Esophagus squamous epithelium (tissue), 5 donors: ENCODE results near the gene PRRT1B. TPM values are rescaled to one million over a fixed set of nuclear protein-coding genes. Genes with fewer than 3 reads are reported as not detected.

ENCODE experiments used
- DNase-seq: peaks from one replicate; lab custom pipeline; 2025; lab: John Stamatoyannopoulos, UW
- H3K27ac ChIP-seq, 4 donors: fragments of 200-600 bp; sonication (generic); one replicate each; pipeline ENCODE4 v1.5.1; 2016 to 2019; ENCODE audit warnings: mild to moderate bottlenecking in 1 of 4
- H3K27me3 ChIP-seq, 4 donors: fragments of 200-600 bp; sonication (generic); 1 replicate in 3 of 4; 2 replicates in 1 of 4; pipeline versions ENCODE4 v1.5.1 to v1.6.0; 2017 to 2021; ENCODE audit warnings: antibody characterized with exemption in 1 of 4
- H3K36me3 ChIP-seq, 3 donors: fragments of 200-600 bp; sonication (generic); one replicate each; pipeline ENCODE4 v1.5.1; 2016 to 2019
- H3K4me1 ChIP-seq, 3 donors: fragments of 200-600 bp; sonication (generic); one replicate each; pipeline ENCODE4 v1.5.1; 2017 to 2019
- H3K4me3 ChIP-seq, 4 donors: fragments of 200-600 bp; sonication (generic); 1 replicate in 3 of 4; 2 replicates in 1 of 4; pipeline ENCODE4 v1.5.1; 2016 to 2019; ENCODE audit warnings: mild to moderate bottlenecking in 2 of 4, moderate library complexity in 1 of 4
- H3K9me3 ChIP-seq, 3 donors: fragments of 200-600 bp; sonication (generic); one replicate each; pipeline ENCODE4 v1.5.1; 2016 to 2019
- POLR2A ChIP-seq, 4 donors: fragments of 450-650 bp; IDR thresholded peaks; one replicate each; pipeline ENCODE4 v1.6.1; 2017; ENCODE audit warnings: antibody characterized with exemption in 4 of 4, mild to moderate bottlenecking in 4 of 4, moderate library complexity in 3 of 4
- WGBS, 2 donors: methylation state at CpG; one replicate each; pipeline ENCODE4 v1.1.5; 2018; 5-methylcytosine and 5-hydroxymethylcytosine counted together
- intact Hi-C: fragments of 100-400 bp; cut with DNase I; formaldehyde crosslinking; loops from one replicate; pipeline ENCODE4 v1.15.0; 2022
- total RNA-seq, 4 donors: library from RNA; depleted of rRNA; stranded (reverse); fragments of >200 nt; gene quantifications; one replicate each; pipeline ENCODE4 v1.1.0, GENCODE V29; 2016
- TF ChIP-seq, protein P1 (sequence below), 6 experiments: fragments of 450-650 bp in 4 of 6; fragments of 200-600 bp in 2 of 6; sonication (generic) in 2 of 6; IDR thresholded peaks; one replicate each; pipeline ENCODE4 v1.5.1; 2016 to 2019; ENCODE audit warnings: antibody characterized with exemption in 6 of 6, mild to moderate bottlenecking in 4 of 6, moderate library complexity in 4 of 6
- donor health status: DM: yes; HTN: yes; CAD: no.

The PRRT1B gene
- total RNA-seq, 4 donors from 2014 or later: not detected

GRCh38 chr9:131522257-131523085 is 22.9 kb upstream of the PRRT1B start:
- intact Hi-C loops: loop anchor here (10.0 kb wide), 1 partner anchor 222 kb away; the partner anchor contains the start of gene RAPGEF1

DNA sequence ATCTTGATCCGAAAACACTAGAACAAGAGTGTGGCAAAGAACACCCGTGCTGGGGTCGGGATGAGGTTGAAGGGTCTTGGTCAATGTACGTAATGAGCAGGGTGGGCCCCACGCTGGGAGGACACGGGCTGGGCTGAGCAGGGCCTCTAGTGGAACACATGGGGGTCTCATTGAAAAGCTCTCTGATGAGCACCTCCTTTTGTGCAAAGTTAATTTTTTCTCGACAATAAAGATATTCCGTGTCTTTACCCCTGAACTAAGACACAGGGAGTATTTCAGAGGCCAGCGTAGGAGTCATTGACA is 22.3 kb upstream of the PRRT1B start:
- DNase-seq: no peak
- H3K4me3 ChIP-seq: no peak overlapping the region
- no peaks in the 10 kb centered on the region for H3K4me1 ChIP-seq
- no peaks in the 10 kb centered on the region for H3K27me3 ChIP-seq
- intact Hi-C loops: loop anchor here (10.0 kb wide), 1 partner anchor 222 kb away; the partner anchor contains the start of gene RAPGEF1
- peaks cover 23 to 100% (median 52%) of the 10 kb centered on the region in 3 donors for H3K36me3 ChIP-seq
- H3K9me3 ChIP-seq: no peaks in the 10 kb centered on the region
- TF ChIP-seq POLR2A (IDR thresholded peaks at IDR 0.05): no peak
- TF ChIP-seq, protein P1, sequence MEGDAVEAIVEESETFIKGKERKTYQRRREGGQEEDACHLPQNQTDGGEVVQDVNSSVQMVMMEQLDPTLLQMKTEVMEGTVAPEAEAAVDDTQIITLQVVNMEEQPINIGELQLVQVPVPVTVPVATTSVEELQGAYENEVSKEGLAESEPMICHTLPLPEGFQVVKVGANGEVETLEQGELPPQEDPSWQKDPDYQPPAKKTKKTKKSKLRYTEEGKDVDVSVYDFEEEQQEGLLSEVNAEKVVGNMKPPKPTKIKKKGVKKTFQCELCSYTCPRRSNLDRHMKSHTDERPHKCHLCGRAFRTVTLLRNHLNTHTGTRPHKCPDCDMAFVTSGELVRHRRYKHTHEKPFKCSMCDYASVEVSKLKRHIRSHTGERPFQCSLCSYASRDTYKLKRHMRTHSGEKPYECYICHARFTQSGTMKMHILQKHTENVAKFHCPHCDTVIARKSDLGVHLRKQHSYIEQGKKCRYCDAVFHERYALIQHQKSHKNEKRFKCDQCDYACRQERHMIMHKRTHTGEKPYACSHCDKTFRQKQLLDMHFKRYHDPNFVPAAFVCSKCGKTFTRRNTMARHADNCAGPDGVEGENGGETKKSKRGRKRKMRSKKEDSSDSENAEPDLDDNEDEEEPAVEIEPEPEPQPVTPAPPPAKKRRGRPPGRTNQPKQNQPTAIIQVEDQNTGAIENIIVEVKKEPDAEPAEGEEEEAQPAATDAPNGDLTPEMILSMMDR (IDR thresholded peaks at IDR 0.05): no peak
- no peak overlapping the region for H3K27ac ChIP-seq
- 89 to 91% methylated on average over 6 to 9 of the region's 9 CpGs for WGBS, 2 donors

More at GRCh38 chr9:131522257-131523085, 22.9 kb upstream of the PRRT1B start:
- H3K36me3 ChIP-seq: peaks cover 23 to 100% (median 54%) of the 10 kb centered on the region in 3 donors
- no peaks in the 10 kb centered on the region for H3K27me3 ChIP-seq
- TF ChIP-seq, protein P1 (IDR thresholded peaks at IDR 0.05): no peak
- no peak for TF ChIP-seq POLR2A (IDR thresholded peaks at IDR 0.05)
- H3K4me3 ChIP-seq: no peak overlapping the region
- H3K27ac ChIP-seq: no peak overlapping the region
- no peaks in the 10 kb centered on the region for H3K4me1 ChIP-seq
- H3K9me3 ChIP-seq: no peaks in the 10 kb centered on the region
- no peak for DNase-seq
- WGBS, 2 donors: 84 to 90% methylated on average over 18 to 28 of the region's 29 CpGs

DNA sequence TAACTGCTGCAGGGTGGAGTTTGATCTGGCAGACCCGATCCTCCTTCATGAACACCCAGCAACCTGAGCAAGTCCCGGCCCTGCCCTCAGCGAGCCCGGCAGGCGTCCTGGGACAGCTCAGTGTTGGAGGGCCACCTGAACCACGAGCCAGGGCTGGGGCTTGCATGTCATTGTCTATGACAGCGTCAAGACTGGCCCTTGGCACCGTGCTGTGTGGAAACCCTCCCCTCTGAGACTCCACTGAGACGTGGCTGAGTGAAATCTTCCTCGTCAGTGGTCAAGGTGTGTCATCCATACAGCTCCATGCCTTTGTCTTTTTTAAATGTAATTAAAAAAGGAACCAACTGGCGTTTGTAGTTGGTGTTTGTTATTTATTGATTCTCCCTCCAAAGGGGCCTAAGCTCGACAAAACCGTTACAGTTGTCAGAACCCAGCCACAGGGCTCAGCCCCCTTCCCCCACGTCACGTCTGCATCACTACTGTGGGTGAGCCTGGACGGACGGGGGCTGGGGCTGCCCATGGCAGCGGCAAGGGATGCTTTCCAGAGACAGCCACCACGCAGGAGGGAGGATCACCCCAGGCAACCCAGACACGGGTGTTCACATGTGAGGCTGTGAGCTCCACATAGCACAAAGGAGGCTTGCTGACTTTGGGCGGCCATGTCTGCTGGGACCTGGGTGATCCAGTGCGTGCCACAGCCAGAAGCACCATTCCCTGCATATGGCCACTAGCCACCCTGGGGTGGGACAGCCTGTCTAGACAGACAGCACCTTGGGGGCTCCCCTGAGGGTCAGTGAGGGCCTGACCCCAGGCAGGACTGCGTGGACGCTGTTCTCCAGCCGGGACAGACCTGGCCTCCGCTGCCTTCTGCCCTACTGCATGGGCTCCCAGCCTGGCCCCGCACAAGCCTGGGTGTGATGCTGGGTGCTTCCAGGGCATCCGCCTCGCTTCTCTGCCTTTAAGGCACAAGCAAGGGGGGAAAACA is 21.6 kb upstream of the PRRT1B start:
- 68 to 100% methylated on average over 1 to 6 of the region's 29 CpGs for WGBS, 2 donors
- no peak for TF ChIP-seq POLR2A (IDR thresholded peaks at IDR 0.05)
- TF ChIP-seq, protein P1 (IDR thresholded peaks at IDR 0.05): no peak

DNA sequence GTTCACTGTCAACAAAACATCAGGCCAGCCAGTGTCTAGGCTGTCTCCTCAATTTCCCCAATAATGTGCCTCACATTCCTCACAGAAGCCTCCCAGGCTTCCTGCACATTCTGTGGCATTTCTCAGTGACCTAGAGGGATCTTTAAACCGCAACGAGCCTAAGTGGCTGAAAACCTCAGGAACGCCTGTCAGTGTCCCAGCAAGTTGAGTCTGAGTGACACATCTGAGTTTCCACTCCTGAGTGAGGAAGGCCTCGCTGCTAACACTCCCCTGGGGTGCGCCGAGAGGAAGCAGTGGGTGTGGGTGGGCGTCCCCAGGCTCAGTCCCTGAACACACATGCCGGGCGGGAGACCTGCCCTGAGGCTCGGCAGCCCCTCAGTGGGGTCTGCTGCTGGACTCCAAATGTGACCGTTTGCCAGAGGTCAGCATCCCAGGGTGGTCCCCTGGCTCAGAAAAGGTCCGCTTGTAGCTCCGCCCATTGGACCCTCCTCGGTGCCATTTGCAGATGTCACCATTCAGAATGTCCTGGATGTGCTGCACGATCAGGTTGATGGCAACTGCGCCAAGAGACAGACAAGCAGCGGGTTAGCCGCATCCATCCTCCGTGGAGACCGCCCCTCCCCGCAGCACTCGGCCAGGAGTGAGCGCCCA is 20.5 kb upstream of the PRRT1B start:
- no peak for DNase-seq

More for the DNA sequence above, 21.6 kb upstream of the PRRT1B start:
- Histone ChIP-seq H3K36me3 (peaks cover 21 to 100% (median 55%) of the 10 kb centered on the region in 3 donors), H3K27ac (no peak overlapping the region), H3K4me1 (no peaks in the 10 kb centered on the region), H3K4me3 (no peak overlapping the region), H3K9me3 (no peaks in the 10 kb centered on the region), H3K27me3 (no peaks in the 10 kb centered on the region)
- intact Hi-C loops: loop anchor here (10.0 kb wide), 1 partner anchor 221 kb away; the partner anchor contains the start of gene RAPGEF1
- DNase-seq: no peak

More for the DNA sequence above, 20.5 kb upstream of the PRRT1B start:
- H3K36me3 ChIP-seq: peaks cover 26 to 100% (median 56%) of the 10 kb centered on the region in 3 donors
- H3K27me3 ChIP-seq: no peaks in the 10 kb centered on the region
- no peak for TF ChIP-seq POLR2A (IDR thresholded peaks at IDR 0.05)
- TF ChIP-seq, protein P1 (IDR thresholded peaks at IDR 0.05): no peak
- intact Hi-C loops: loop anchor here (10.0 kb wide), 1 partner anchor 220 kb away; the partner anchor contains the start of gene RAPGEF1
- no peaks in the 10 kb centered on the region for H3K9me3 ChIP-seq
- H3K4me1 ChIP-seq: peaks cover 2 to 7% (median 4%) of the 10 kb centered on the region in 3 donors
- no peak overlapping the region for H3K4me3 ChIP-seq
- 20 to 60% methylated on average over 1 to 2 of the region's 23 CpGs for WGBS, 2 donors
- H3K27ac ChIP-seq: no peak overlapping the region
